ENCODE data around the gene WFDC10A.
"Not testable (repeated sequence)": the region's sequence is repeated elsewhere in the genome, so short reads cannot be mapped to it uniquely, and the experiment has no call there.

WFDC10A gene

GRCh38 chr20:45649312-45649863 lies 19.8 kb downstream of the WFDC10A start:
- DNase-seq: no peak

DNA sequence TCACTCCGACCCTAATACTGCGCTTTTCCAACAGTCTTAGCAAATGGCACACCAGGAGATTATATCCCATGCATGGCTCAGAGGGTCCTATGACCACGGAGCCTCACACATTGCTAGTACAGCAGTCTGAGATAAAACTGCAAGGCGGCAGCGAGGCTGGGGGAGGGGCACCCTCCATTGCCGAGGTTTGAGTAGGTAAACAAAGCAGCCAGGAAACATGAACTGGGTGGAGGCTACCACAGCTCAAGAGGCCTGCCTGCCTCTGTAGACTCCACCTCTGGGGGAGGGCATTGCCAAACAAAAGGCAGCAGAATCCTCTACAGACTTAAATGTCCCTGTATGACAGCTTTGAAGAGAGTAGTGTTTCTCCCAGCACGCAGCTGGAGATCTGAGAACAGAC lies 22.2 kb downstream of the WFDC10A start:
- DNase-seq: not testable (repeated sequence)

GRCh38 chr20:45657038-45657437 lies 27.5 kb downstream of the WFDC10A start:
- not testable (repeated sequence) for DNase-seq

GRCh38 chr20:45670139-45670538 lies 40.6 kb downstream of the WFDC10A start, which contains the start of gene WFDC11:
WFDC11 (minus strand) TSS chr20:45670239; CDS start chr20:45650600, 19,639 bp downstream.
- no peak for DNase-seq

DNA sequence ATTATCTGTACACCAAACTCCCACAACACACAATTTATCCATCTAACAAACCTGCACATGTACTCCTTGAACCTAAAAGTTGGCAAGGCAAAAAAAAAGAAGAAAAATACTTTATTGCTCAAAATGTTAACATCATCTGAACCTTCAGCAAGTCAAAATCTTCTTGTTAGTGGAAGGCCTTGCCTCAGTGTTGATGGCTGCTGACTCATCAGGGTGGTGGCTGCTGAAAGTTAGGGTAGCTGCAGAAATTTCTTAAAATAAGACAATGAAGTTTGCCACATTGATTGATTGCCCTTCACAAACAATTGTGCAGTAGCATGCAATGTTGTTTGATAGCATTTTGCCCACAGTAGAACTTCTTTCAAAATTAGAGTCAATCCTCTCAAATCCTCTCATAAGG lies 43.2 kb downstream of the WFDC10A start:
- DNase-seq: no peak

GRCh38 chr20:45679650-45680049 lies 50.1 kb downstream of the WFDC10A start:
- no peak for DNase-seq

Measured in NCI-H446 treated with DMSO at 0.1 percent for 48 hours (cell line).